Measurements from ENCODE around the gene CTRL. TPM values are rescaled to one million over a fixed set of nuclear protein-coding genes. Genes with fewer than 3 reads are reported as not detected.

The CTRL gene
- total and polyA plus RNA-seq, 4 donors = 0.09 to 5.0 (median 0.30) TPM

DNA sequence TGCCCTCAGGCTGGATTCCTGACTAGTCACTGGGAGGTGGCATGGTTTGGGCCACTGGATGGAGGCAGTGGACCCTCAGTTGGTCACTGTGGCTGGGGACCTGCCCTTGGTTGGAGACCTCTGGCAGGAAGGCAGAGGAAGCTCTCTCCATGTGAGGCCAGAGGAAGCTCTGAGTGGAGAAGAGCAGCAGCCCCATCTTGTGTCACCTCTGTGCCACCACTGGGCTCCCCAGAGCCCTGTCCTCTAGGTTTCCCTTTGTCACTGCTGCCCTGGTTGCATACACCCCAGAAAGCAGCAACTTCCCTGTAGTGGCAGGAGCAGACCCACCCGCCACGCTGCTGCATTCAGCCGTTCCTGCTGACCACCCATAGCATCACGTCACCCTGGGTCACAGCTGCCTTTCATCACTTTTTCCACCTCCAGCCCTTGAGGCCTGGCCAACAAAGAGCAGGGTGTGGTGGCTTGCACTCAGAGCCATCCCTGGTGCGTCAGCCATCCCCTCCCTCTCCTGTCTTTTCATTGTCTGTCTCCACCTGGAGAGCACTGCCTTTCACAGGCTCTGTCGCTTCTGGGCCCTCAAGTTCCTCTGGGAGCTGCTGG lies 11.9 kb downstream of the CTRL start:
- DNase-seq (ENCODE audit: low spot score) = no peak
- TF ChIP-seq SP1 (IDR thresholded peaks at IDR 0.05) = no peak
- TF ChIP-seq NR2F2 (IDR thresholded peaks at IDR 0.05) = no peak
- TF ChIP-seq, protein P1, sequence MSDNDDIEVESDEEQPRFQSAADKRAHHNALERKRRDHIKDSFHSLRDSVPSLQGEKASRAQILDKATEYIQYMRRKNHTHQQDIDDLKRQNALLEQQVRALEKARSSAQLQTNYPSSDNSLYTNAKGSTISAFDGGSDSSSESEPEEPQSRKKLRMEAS (IDR thresholded peaks at IDR 0.05) = no peak
- no peak for TF ChIP-seq RXRA (IDR thresholded peaks at IDR 0.05)
- TF ChIP-seq, protein P2, sequence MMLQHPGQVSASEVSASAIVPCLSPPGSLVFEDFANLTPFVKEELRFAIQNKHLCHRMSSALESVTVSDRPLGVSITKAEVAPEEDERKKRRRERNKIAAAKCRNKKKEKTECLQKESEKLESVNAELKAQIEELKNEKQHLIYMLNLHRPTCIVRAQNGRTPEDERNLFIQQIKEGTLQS (IDR thresholded peaks at IDR 0.05) = no peak
- TF ChIP-seq FOXA2 (IDR thresholded peaks at IDR 0.05) = no peak
- TF ChIP-seq YY1 (IDR thresholded peaks at IDR 0.05) = no peak
- TF ChIP-seq HNF4G (IDR thresholded peaks at IDR 0.05) = no peak
- TF ChIP-seq, protein P3, sequence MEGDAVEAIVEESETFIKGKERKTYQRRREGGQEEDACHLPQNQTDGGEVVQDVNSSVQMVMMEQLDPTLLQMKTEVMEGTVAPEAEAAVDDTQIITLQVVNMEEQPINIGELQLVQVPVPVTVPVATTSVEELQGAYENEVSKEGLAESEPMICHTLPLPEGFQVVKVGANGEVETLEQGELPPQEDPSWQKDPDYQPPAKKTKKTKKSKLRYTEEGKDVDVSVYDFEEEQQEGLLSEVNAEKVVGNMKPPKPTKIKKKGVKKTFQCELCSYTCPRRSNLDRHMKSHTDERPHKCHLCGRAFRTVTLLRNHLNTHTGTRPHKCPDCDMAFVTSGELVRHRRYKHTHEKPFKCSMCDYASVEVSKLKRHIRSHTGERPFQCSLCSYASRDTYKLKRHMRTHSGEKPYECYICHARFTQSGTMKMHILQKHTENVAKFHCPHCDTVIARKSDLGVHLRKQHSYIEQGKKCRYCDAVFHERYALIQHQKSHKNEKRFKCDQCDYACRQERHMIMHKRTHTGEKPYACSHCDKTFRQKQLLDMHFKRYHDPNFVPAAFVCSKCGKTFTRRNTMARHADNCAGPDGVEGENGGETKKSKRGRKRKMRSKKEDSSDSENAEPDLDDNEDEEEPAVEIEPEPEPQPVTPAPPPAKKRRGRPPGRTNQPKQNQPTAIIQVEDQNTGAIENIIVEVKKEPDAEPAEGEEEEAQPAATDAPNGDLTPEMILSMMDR (IDR thresholded peaks at IDR 0.05; ENCODE audit: low read depth, low read length, missing input control) = no peak
- H3K9ac ChIP-seq (ENCODE audit: low read depth in 1 of 2, low read length in 2 of 2) = no peak overlapping the region
- H3K27me3 ChIP-seq (ENCODE audit: control insufficient read depth in 4 of 4, insufficient read depth in 4 of 4, low read length in 3 of 4) = no peaks in the 10 kb centered on the region
- no peaks in the 10 kb centered on the region for H3K9me3 ChIP-seq (ENCODE audit: control insufficient read depth in 4 of 4, low read length in 3 of 4)
- H3K4me3 ChIP-seq (ENCODE audit: low read depth in 1 of 3, low read length in 3 of 3) = no peak overlapping the region
- 93% methylated on average over 6 of the region's 6 CpGs for WGBS
- H3K27ac ChIP-seq (ENCODE audit: low read depth in 1 of 2, low read length in 2 of 2) = no peak overlapping the region
- peaks cover 11 to 30% (median 25%) of the 10 kb centered on the region in 4 donors for H3K4me1 ChIP-seq (ENCODE audit: control insufficient read depth in 4 of 4, insufficient read depth in 4 of 4, low read length in 3 of 4)
- peaks cover 0 to 16% (median 4%) of the 10 kb centered on the region in 4 donors for H3K36me3 ChIP-seq (ENCODE audit: control insufficient read depth in 4 of 4, insufficient read depth in 3 of 4, low read depth in 1 of 4, low read length in 3 of 4)

DNA sequence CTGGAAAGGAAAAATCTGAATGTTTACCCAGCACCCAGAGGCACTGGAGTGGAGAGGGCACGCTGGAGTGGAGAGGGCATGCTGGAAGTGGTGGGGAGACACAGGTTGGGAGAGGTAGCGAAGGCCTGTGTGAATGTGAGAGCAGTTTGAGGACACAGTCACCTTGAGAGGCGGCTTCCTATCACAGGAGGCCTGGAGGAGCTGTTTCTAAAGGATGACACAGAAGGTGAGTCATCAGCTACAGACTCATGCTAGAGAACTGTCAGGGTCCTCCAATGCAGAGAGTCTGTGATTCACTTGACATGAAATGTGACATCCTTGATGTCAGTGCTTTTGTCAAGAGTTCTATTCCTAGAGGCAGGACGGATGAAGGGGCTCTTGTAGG lies 13.8 kb downstream of the CTRL start:
- Histone ChIP-seq H3K9me3 (ENCODE audit: control insufficient read depth in 4 of 4, low read length in 3 of 4) (no peaks in the 10 kb centered on the region), H3K4me3 (ENCODE audit: low read depth in 1 of 3, low read length in 3 of 3) (no peak overlapping the region), H3K27me3 (ENCODE audit: control insufficient read depth in 4 of 4, insufficient read depth in 4 of 4, low read length in 3 of 4) (no peaks in the 10 kb centered on the region), H3K9ac (ENCODE audit: low read depth in 1 of 2, low read length in 2 of 2) (no peak overlapping the region), H3K27ac (ENCODE audit: low read depth in 1 of 2, low read length in 2 of 2) (no peak overlapping the region), H3K4me1 (ENCODE audit: control insufficient read depth in 4 of 4, insufficient read depth in 4 of 4, low read length in 3 of 4) (peaks cover 11 to 35% (median 26%) of the 10 kb centered on the region in 4 donors), H3K36me3 (ENCODE audit: control insufficient read depth in 4 of 4, insufficient read depth in 3 of 4, low read depth in 1 of 4, low read length in 3 of 4) (peaks cover 0 to 7% (median 3%) of the 10 kb centered on the region in 4 donors)
- no peak for DNase-seq (ENCODE audit: low spot score)
- TF ChIP-seq GABPA (IDR thresholded peaks at IDR 0.05 in 1 of 2, conservative IDR thresholded peaks at IDR 0.05 in 1 of 2) = no peak
- TF ChIP-seq HNF4A (conservative IDR thresholded peaks at IDR 0.05) = no peak
- TF ChIP-seq, protein P2 (IDR thresholded peaks at IDR 0.05) = no peak
- TF ChIP-seq FOXA1 (IDR thresholded peaks at IDR 0.05) = no peak
- no peak for TF ChIP-seq RXRA (IDR thresholded peaks at IDR 0.05)
- TF ChIP-seq JUND (IDR thresholded peaks at IDR 0.05) = no peak
- TF ChIP-seq YY1 (IDR thresholded peaks at IDR 0.05) = no peak
- TF ChIP-seq FOXA2 (IDR thresholded peaks at IDR 0.05) = no peak
- TF ChIP-seq, protein P4, sequence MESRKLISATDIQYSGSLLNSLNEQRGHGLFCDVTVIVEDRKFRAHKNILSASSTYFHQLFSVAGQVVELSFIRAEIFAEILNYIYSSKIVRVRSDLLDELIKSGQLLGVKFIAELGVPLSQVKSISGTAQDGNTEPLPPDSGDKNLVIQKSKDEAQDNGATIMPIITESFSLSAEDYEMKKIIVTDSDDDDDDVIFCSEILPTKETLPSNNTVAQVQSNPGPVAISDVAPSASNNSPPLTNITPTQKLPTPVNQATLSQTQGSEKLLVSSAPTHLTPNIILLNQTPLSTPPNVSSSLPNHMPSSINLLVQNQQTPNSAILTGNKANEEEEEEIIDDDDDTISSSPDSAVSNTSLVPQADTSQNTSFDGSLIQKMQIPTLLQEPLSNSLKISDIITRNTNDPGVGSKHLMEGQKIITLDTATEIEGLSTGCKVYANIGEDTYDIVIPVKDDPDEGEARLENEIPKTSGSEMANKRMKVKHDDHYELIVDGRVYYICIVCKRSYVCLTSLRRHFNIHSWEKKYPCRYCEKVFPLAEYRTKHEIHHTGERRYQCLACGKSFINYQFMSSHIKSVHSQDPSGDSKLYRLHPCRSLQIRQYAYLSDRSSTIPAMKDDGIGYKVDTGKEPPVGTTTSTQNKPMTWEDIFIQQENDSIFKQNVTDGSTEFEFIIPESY (IDR thresholded peaks at IDR 0.05) = no peak
- no peak for TF ChIP-seq HNF4G (IDR thresholded peaks at IDR 0.05)
- no peak for TF ChIP-seq RAD21 (IDR thresholded peaks at IDR 0.05)
- no peak for TF ChIP-seq NR2F2 (IDR thresholded peaks at IDR 0.05)
- TF ChIP-seq, protein P5, sequence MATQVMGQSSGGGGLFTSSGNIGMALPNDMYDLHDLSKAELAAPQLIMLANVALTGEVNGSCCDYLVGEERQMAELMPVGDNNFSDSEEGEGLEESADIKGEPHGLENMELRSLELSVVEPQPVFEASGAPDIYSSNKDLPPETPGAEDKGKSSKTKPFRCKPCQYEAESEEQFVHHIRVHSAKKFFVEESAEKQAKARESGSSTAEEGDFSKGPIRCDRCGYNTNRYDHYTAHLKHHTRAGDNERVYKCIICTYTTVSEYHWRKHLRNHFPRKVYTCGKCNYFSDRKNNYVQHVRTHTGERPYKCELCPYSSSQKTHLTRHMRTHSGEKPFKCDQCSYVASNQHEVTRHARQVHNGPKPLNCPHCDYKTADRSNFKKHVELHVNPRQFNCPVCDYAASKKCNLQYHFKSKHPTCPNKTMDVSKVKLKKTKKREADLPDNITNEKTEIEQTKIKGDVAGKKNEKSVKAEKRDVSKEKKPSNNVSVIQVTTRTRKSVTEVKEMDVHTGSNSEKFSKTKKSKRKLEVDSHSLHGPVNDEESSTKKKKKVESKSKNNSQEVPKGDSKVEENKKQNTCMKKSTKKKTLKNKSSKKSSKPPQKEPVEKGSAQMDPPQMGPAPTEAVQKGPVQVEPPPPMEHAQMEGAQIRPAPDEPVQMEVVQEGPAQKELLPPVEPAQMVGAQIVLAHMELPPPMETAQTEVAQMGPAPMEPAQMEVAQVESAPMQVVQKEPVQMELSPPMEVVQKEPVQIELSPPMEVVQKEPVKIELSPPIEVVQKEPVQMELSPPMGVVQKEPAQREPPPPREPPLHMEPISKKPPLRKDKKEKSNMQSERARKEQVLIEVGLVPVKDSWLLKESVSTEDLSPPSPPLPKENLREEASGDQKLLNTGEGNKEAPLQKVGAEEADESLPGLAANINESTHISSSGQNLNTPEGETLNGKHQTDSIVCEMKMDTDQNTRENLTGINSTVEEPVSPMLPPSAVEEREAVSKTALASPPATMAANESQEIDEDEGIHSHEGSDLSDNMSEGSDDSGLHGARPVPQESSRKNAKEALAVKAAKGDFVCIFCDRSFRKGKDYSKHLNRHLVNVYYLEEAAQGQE (IDR thresholded peaks at IDR 0.05) = no peak
- TF ChIP-seq, protein P3 (IDR thresholded peaks at IDR 0.05; ENCODE audit: low read depth, low read length, missing input control) = no peak
- TF ChIP-seq, protein P1 (IDR thresholded peaks at IDR 0.05) = no peak
- TF ChIP-seq TAF1 (conservative IDR thresholded peaks at IDR 0.05) = no peak
- TF ChIP-seq SP1 (IDR thresholded peaks at IDR 0.05) = no peak
- no peak for TF ChIP-seq EGR1 (IDR thresholded peaks at IDR 0.05; ENCODE audit: low read depth in 2 of 2)
- 89% methylated on average over 4 of the region's 4 CpGs for WGBS
